Stimulated activated CD4-positive, alpha-beta T cell treated with anti-CD3 and anti-CD28 coated beads, TNF-alpha, amount 100 ng/mL, for 4 hours (primary cell): ENCODE measurements around the gene LRRC32.
"Not testable (repeated sequence)": the region's sequence is repeated elsewhere in the genome, so short reads cannot be mapped to it uniquely, and the experiment has no call there.

Source experiments
- DNase-seq, 3 experiments: peaks; one replicate each; pipeline ENCODE4 v3.0.0-alpha.2; 2020; ENCODE audit warnings: low read depth in 3 of 3

The LRRC32 gene

GRCh38 chr11:76613901-76614300, 56.6 kb downstream of the LRRC32 start:
- no peak for DNase-seq

GRCh38 chr11:76612226-76612625, 58.3 kb downstream of the LRRC32 start:
- DNase-seq = no peak

GRCh38 chr11:76610871-76611475, 59.6 kb downstream of the LRRC32 start:
- DNase-seq = no peak

GRCh38 chr11:76610371-76610770, 60.2 kb downstream of the LRRC32 start:
- no peak for DNase-seq

GRCh38 chr11:76609736-76610370, 60.7 kb downstream of the LRRC32 start:
- DNase-seq = no peak

GRCh38 chr11:76608879-76609460, 61.6 kb downstream of the LRRC32 start:
- DNase-seq = not testable (repeated sequence)

- not testable (repeated sequence) for DNase-seq
These were observed 62.3 kb downstream of the LRRC32 start for GRCh38 chr11:76608228-76608627.
